ENCODE data around the gene SEC24B. TPM values are rescaled to one million over a fixed set of nuclear protein-coding genes. Genes with fewer than 3 reads are reported as not detected.

SEC24B gene
- total and polyA plus RNA-seq, 12 donors: 8.4 to 49.3 (median 29.8) TPM

DNA sequence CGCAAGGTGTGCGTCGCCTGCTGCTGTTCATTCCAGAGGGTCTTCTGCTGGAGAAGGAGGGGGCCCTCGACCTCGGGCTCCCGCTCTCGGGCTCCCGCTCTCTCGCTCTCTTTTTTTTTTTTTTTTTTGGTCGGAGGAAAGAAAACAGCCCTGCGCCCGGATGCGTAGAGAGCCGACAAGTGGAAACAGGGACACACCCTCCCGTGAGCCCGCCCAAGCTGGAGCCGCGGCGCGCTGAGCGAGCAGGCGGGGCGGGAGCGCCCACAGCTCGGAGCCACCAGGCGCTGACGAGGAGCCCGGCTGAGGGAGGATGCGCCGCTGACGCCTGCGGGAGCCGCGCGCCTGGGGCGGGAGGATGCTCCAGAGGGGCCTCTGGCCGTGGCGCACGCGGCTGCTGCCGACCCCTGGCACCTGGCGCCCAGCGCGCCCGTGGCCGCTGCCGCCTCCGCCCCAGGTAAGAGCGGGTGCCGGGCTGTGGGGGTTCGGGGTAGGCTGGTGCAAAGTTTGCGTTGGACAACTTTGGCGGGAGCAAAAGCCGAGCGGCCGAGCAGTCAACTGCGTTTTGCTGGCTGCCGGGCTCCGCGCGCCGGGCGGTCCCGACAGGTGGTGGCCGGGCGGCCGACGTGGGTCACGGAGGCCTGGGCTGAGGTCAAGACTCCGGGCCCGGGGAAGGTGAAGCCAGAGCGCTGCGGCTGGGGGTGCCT, 126.5 kb downstream of the SEC24B start, which contains the start of gene MCUB:
TSS of gene MCUB (plus strand) at position 264 of the 704 bp plus-strand sequence. CDS start at position 356, 92 bp downstream.
- 0 to 1% (median 1%) methylated on average over 19 to 73 of the region's 73 CpGs for WGBS, 4 donors
- no peaks in the 10 kb centered on the region for H3K36me3 ChIP-seq (replicated peaks in 1 of 2)
- intact Hi-C loops (cut with DNase I): loop anchor here in 1 of 2 donors (10.0 kb wide), 1 partner anchor 125 kb away; the partner anchor contains the start of gene SEC24B
- DNase-seq: peak; percentile 74 to 90 (median 80)
- H3K27ac ChIP-seq: peak within 1 kb of the TSS in 4 of 5 donors; percentile 57 to 81 (median 72)
- peak within 1 kb of the TSS; percentile 5 to 64 (median 36) for H3K4me3 ChIP-seq
- no peaks in the 10 kb centered on the region for H3K27me3 ChIP-seq
- no peaks in the 10 kb centered on the region for H3K9me3 ChIP-seq (replicated peaks in 1 of 3)
- peaks cover 0 to 7% of the 10 kb centered on the region in 2 donors for H3K4me1 ChIP-seq (replicated peaks in 1 of 2)
- TF ChIP-seq POLR2A (IDR thresholded peaks at IDR 0.05): peak; percentile 14 to 41
- TF ChIP-seq, protein P1, sequence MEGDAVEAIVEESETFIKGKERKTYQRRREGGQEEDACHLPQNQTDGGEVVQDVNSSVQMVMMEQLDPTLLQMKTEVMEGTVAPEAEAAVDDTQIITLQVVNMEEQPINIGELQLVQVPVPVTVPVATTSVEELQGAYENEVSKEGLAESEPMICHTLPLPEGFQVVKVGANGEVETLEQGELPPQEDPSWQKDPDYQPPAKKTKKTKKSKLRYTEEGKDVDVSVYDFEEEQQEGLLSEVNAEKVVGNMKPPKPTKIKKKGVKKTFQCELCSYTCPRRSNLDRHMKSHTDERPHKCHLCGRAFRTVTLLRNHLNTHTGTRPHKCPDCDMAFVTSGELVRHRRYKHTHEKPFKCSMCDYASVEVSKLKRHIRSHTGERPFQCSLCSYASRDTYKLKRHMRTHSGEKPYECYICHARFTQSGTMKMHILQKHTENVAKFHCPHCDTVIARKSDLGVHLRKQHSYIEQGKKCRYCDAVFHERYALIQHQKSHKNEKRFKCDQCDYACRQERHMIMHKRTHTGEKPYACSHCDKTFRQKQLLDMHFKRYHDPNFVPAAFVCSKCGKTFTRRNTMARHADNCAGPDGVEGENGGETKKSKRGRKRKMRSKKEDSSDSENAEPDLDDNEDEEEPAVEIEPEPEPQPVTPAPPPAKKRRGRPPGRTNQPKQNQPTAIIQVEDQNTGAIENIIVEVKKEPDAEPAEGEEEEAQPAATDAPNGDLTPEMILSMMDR (IDR thresholded peaks at IDR 0.05): no peak

DNA sequence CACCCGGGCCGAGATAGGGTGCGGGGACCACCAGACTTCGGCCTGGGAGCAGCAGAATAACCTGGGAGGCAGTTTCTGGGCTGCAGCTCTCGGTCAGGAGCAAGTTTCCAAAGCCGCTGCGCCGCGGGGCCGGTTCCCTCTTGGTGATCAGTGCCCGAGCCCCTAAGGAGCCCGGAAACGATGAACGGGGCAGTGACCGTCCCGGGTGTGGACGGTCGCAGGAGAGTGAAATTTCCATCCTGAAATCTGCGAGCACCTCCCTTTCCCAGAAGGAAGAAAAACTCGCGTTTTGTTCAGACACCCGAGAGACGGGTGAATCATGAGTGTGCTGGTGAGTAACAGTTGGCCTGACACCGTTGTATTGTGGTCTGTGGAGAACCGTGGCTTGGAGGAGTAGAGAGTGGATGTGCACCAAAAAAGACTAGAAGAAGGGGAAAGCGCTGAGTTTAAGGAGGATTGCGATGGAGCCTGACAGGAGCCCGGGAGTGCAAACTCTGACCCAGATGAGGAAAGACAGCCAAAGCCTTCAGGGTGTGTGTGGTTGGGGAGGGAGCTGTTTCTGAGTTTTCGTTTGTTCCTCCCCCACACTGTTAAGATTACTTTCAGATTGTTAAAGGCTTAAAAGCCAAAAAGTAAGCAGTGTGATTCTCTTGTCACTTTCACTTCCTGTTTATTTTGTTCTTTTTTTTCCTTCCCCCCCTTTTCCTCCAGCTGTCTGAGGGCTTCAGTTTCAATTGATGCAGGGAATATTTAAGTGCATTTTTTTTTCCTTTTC, 127.3 kb downstream of the SEC24B start:
- Histone ChIP-seq H3K4me1 (replicated peaks in 1 of 2) (peaks cover 0 to 7% of the 10 kb centered on the region in 2 donors), H3K27me3 (no peaks in the 10 kb centered on the region), H3K36me3 (replicated peaks in 1 of 2) (no peaks in the 10 kb centered on the region), H3K9me3 (replicated peaks in 1 of 3) (no peaks in the 10 kb centered on the region), H3K4me3 (peak overlapping the region; percentile 5 to 64 (median 36)), H3K27ac (peak overlapping the region in 4 of 5 donors; percentile 57 to 81 (median 72))
- TF ChIP-seq, protein P1 (IDR thresholded peaks at IDR 0.05): no peak
- no peak for TF ChIP-seq POLR2A (IDR thresholded peaks at IDR 0.05)
- intact Hi-C loops (cut with DNase I): loop anchor here in 1 of 2 donors (10.0 kb wide), 1 partner anchor 126 kb away; the partner anchor contains the start of gene SEC24B
- 3 to 4% (median 4%) methylated on average over 20 to 29 of the region's 29 CpGs for WGBS, 4 donors
- DNase-seq: peak; percentile 29 to 55 (median 42)

DNA sequence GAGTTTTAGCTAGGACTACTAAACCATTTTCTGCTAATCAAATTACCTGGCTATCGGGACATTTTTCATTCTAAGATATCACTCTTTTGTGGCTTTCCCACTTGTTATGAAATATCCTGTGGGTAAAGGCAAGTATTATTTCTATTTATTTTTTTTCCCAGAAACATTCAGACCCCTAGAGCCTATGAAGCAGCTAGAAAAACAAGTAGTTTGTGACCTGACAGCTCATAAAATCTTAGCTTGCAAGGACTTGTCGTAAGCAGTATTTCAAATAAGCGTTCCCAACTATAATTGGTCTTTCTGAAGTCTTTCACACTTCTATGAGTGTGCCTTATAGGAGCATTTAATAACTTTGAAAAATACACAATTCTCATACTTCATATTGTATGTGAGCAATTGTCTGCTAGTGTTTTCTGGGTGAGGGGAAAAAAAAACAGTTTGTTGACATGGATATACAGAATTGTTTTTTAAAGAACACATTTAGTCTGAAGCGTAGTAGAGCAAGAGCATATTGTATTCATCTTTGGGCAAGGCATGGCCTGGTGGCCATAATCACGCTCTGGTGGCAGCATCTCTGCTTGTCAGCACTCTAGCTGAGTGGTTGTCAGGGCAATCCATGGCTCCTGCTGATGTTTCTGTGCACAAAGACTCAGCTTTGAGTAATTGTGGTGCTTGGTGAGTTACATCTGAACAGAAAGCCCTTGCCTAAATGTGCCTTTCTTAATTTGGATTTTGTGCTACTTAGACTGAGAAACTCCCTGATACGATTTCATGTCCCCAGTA, 129.0 kb downstream of the SEC24B start:
- H3K4me3 ChIP-seq: no peak overlapping the region
- no peaks in the 10 kb centered on the region for H3K36me3 ChIP-seq (replicated peaks in 1 of 2)
- intact Hi-C loops (cut with DNase I): loop anchor here in 1 of 2 donors (10.0 kb wide), 1 partner anchor 128 kb away; the partner anchor contains the start of gene SEC24B
- TF ChIP-seq POLR2A (IDR thresholded peaks at IDR 0.05): no peak
- TF ChIP-seq, protein P1 (IDR thresholded peaks at IDR 0.05): no peak
- 90 to 95% (median 93%) methylated on average over 6 of the region's 6 CpGs for WGBS, 4 donors
- no peaks in the 10 kb centered on the region for H3K9me3 ChIP-seq (replicated peaks in 1 of 3)
- peaks cover 0 to 7% of the 10 kb centered on the region in 2 donors for H3K4me1 ChIP-seq (replicated peaks in 1 of 2)
- H3K27me3 ChIP-seq: no peaks in the 10 kb centered on the region
- no peak for DNase-seq
- H3K27ac ChIP-seq: no peak overlapping the region

Measured in adrenal gland (tissue), 12 donors.